ENCODE measurements around the gene LNX1. TPM values are rescaled to one million over a fixed set of nuclear protein-coding genes. Genes with fewer than 3 reads are reported as not detected.

Gene LNX1
- total RNA-seq, 1 donor from 2014 or later: 0.10 TPM

- Mint-ChIP-seq H3K4me3 (ENCODE audit: unreplicated experiment) (no peak overlapping the region), H3K9me3 (ENCODE audit: unreplicated experiment) (no peaks in the 10 kb centered on the region), H3K36me3 (ENCODE audit: unreplicated experiment) (no peaks in the 10 kb centered on the region), H3K27me3 (ENCODE audit: unreplicated experiment) (peaks cover 1% of the 10 kb centered on the region), H3K27ac (ENCODE audit: unreplicated experiment) (no peak overlapping the region), H3K4me1 (ENCODE audit: low read depth, unreplicated experiment) (no peaks in the 10 kb centered on the region)
- TF ChIP-seq, protein P1, sequence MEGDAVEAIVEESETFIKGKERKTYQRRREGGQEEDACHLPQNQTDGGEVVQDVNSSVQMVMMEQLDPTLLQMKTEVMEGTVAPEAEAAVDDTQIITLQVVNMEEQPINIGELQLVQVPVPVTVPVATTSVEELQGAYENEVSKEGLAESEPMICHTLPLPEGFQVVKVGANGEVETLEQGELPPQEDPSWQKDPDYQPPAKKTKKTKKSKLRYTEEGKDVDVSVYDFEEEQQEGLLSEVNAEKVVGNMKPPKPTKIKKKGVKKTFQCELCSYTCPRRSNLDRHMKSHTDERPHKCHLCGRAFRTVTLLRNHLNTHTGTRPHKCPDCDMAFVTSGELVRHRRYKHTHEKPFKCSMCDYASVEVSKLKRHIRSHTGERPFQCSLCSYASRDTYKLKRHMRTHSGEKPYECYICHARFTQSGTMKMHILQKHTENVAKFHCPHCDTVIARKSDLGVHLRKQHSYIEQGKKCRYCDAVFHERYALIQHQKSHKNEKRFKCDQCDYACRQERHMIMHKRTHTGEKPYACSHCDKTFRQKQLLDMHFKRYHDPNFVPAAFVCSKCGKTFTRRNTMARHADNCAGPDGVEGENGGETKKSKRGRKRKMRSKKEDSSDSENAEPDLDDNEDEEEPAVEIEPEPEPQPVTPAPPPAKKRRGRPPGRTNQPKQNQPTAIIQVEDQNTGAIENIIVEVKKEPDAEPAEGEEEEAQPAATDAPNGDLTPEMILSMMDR (IDR thresholded peaks at IDR 0.05; ENCODE audit: partially characterized antibody, unreplicated experiment): no peak
- DNase-seq: no peak
Measured at GRCh38 chr4:53485658-53486040, 105.6 kb downstream of the LNX1 start.

- Mint-ChIP-seq H3K36me3 (ENCODE audit: unreplicated experiment) (no peaks in the 10 kb centered on the region), H3K27ac (ENCODE audit: unreplicated experiment) (no peak overlapping the region), H3K4me1 (ENCODE audit: low read depth, unreplicated experiment) (no peaks in the 10 kb centered on the region), H3K27me3 (ENCODE audit: unreplicated experiment) (peaks cover 1% of the 10 kb centered on the region), H3K4me3 (ENCODE audit: unreplicated experiment) (no peak overlapping the region), H3K9me3 (ENCODE audit: unreplicated experiment) (no peaks in the 10 kb centered on the region)
- no peak for DNase-seq
- TF ChIP-seq, protein P1 (IDR thresholded peaks at IDR 0.05; ENCODE audit: partially characterized antibody, unreplicated experiment): no peak
Measured at GRCh38 chr4:53484911-53485657, 106.2 kb downstream of the LNX1 start.

DNA sequence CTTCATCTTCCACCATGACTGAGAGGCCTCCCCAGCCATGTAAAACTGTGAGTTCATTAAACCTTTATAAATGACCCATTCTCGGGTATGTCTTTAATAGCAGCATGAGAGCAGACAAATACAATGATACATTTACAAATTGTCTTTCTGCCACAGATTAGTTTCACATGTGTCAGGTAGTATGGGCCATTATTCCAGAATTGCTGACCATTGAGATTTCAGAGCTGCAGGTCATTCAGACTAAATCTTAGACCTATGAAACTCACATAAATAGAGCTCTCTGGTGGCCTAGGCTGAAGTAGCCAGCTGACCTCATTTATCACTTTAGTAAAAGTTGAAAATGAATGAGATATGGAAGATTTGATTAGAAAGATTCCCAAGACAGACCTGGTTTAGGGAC, 108.0 kb downstream of the LNX1 start:
- TF ChIP-seq, protein P1 (IDR thresholded peaks at IDR 0.05; ENCODE audit: partially characterized antibody, unreplicated experiment): no peak
- H3K9me3 Mint-ChIP-seq (ENCODE audit: unreplicated experiment): no peaks in the 10 kb centered on the region
- no peak for DNase-seq
- H3K4me3 Mint-ChIP-seq (ENCODE audit: unreplicated experiment): no peak overlapping the region
- no peaks in the 10 kb centered on the region for H3K36me3 Mint-ChIP-seq (ENCODE audit: unreplicated experiment)
- H3K27me3 Mint-ChIP-seq (ENCODE audit: unreplicated experiment): peaks cover 1% of the 10 kb centered on the region
- no peaks in the 10 kb centered on the region for H3K4me1 Mint-ChIP-seq (ENCODE audit: low read depth, unreplicated experiment)
- no peak overlapping the region for H3K27ac Mint-ChIP-seq (ENCODE audit: unreplicated experiment)

GRCh38 chr4:53481586-53481985, 109.7 kb downstream of the LNX1 start:
- TF ChIP-seq, protein P1 (IDR thresholded peaks at IDR 0.05; ENCODE audit: partially characterized antibody, unreplicated experiment): no peak
- H3K4me3 Mint-ChIP-seq (ENCODE audit: unreplicated experiment): no peak overlapping the region
- H3K27ac Mint-ChIP-seq (ENCODE audit: unreplicated experiment): no peak overlapping the region
- H3K4me1 Mint-ChIP-seq (ENCODE audit: low read depth, unreplicated experiment): no peaks in the 10 kb centered on the region
- H3K9me3 Mint-ChIP-seq (ENCODE audit: unreplicated experiment): peaks cover 2% of the 10 kb centered on the region
- no peak for DNase-seq
- H3K27me3 Mint-ChIP-seq (ENCODE audit: unreplicated experiment): peaks cover 1% of the 10 kb centered on the region
- H3K36me3 Mint-ChIP-seq (ENCODE audit: unreplicated experiment): no peaks in the 10 kb centered on the region

DNA sequence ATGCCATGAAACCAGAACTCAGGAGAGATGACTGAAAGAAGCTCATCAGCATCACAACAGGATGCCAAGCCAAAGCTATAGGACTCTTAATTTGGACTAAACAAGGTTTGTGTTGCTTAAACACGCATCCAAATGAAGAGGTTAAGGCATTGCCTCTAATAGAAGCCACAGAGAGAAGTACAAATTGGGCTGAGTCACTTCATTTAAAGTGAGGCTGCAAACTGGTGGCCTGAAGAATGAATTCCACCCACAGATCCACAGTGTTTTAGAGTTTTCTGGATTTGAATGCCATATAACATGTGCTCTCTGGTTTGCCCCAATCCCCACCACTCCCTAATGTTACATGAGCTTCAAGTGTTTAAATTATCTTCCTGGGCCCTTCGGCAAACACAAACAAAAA, 110.4 kb downstream of the LNX1 start:
- TF ChIP-seq, protein P1 (IDR thresholded peaks at IDR 0.05; ENCODE audit: partially characterized antibody, unreplicated experiment): no peak
- DNase-seq: no peak
- peaks cover 1% of the 10 kb centered on the region for H3K27me3 Mint-ChIP-seq (ENCODE audit: unreplicated experiment)
- no peaks in the 10 kb centered on the region for H3K36me3 Mint-ChIP-seq (ENCODE audit: unreplicated experiment)
- H3K27ac Mint-ChIP-seq (ENCODE audit: unreplicated experiment): no peak overlapping the region
- H3K4me1 Mint-ChIP-seq (ENCODE audit: low read depth, unreplicated experiment): no peaks in the 10 kb centered on the region
- H3K9me3 Mint-ChIP-seq (ENCODE audit: unreplicated experiment): peaks cover 2% of the 10 kb centered on the region
- no peak overlapping the region for H3K4me3 Mint-ChIP-seq (ENCODE audit: unreplicated experiment)
